HEK293 (cell line): ENCODE measurements around the gene PDE4D.

Experiments
- CTCF ChIA-PET: fragments of 350-600 bp; formaldehyde crosslinking; extraction: SDS; loops from one replicate; lab custom pipeline; 2021; ENCODE audit warnings: antibody characterized with exemption; lab: Yijun Ruan, JAX
- POLR2A ChIA-PET: fragments of 300-600 bp; formaldehyde crosslinking; extraction: SDS; loops from one replicate; lab custom pipeline; 2020; ENCODE audit warnings: antibody characterized with exemption, inconsistent platforms; lab: Yijun Ruan, JAX
- H3K27ac ChIP-seq: fragments of 200-500 bp; sonication (Bioruptor generic); 2 replicates; pipeline ENCODE4 v1.5.1; 2014; ENCODE audit warnings: low read depth, low read length, control low read depth, inconsistent platforms; ENCODE audit errors: extremely low read depth
- H3K36me3 ChIP-seq, 2 experiments: fragments of 200-500 bp in 1 of 2; sonication (Bioruptor generic) in 1 of 2; 1 replicate in 1 of 2; 2 replicates in 1 of 2; pipeline ENCODE4 v1.5.1; 2014 to 2017; ENCODE audit warnings: inconsistent platforms in 2 of 2, low read length in 2 of 2; ENCODE audit not compliant: control insufficient read depth in 2 of 2, insufficient read depth in 1 of 2
- H3K4me1 ChIP-seq: fragments of 200-500 bp; sonication (Bioruptor generic); 2 replicates; pipeline ENCODE4 v1.5.1; 2014; ENCODE audit warnings: mild to moderate bottlenecking, low read length, inconsistent platforms; ENCODE audit not compliant: control insufficient read depth, insufficient read depth
- H3K4me3 ChIP-seq: 2 replicates; pipeline ENCODE4 v1.5.1; 2011; ENCODE audit warnings: low read depth, mild to moderate bottlenecking, control low read depth, low read length, moderate library complexity
- H3K9me3 ChIP-seq: fragments of 200-500 bp; sonication (Bioruptor generic); 2 replicates; pipeline ENCODE4 v1.5.1; 2014; ENCODE audit warnings: low read depth, low read length, inconsistent platforms; ENCODE audit not compliant: control insufficient read depth, insufficient read depth
- ATF2 ChIP-seq: fragments of 450-650 bp; formaldehyde crosslinking; IDR thresholded peaks from 2 replicates; pipeline ENCODE4 v1.5.1; 2016; ENCODE audit warnings: missing biosample characterization, missing genetic modification characterization, low read depth
- BCL11A ChIP-seq: fragments of 450-650 bp; formaldehyde crosslinking; IDR thresholded peaks from 2 replicates; pipeline ENCODE4 v1.5.1; 2016; ENCODE audit warnings: low read depth, missing biosample characterization, missing genetic modification characterization
- GLI4 ChIP-seq: fragments of 450-650 bp; formaldehyde crosslinking; IDR thresholded peaks from 2 replicates; pipeline ENCODE4 v1.5.1; 2016; ENCODE audit warnings: missing biosample characterization, missing genetic modification characterization
- HOXC10 ChIP-seq: sonication (generic); formaldehyde crosslinking; IDR thresholded peaks from 2 replicates; pipeline ENCODE4 v1.8.1; 2023; ENCODE audit warnings: mild to moderate bottlenecking, missing genetic modification reagents
- HOXD13 ChIP-seq: sonication (generic); formaldehyde crosslinking; IDR thresholded peaks from 2 replicates; pipeline ENCODE4 v1.8.0; 2022; ENCODE audit warnings: missing genetic modification reagents, borderline replicate concordance
- KLF17 ChIP-seq: fragments of 450-650 bp; formaldehyde crosslinking; IDR thresholded peaks from 2 replicates; pipeline ENCODE4 v1.5.1; 2016; ENCODE audit warnings: missing biosample characterization, missing genetic modification characterization
- KLF9 ChIP-seq: fragments of 450-650 bp; formaldehyde crosslinking; IDR thresholded peaks from 2 replicates; pipeline ENCODE4 v1.5.1; 2016; ENCODE audit warnings: missing biosample characterization, missing genetic modification characterization, low read depth
- MYNN ChIP-seq: fragments of 450-650 bp; formaldehyde crosslinking; IDR thresholded peaks from 2 replicates; pipeline ENCODE4 v1.5.1; 2016; ENCODE audit warnings: missing biosample characterization, missing genetic modification characterization, borderline replicate concordance
- WT1 ChIP-seq: fragments of 450-650 bp; formaldehyde crosslinking; IDR thresholded peaks from 2 replicates; pipeline ENCODE4 v1.5.1; 2016; ENCODE audit warnings: missing biosample characterization, missing genetic modification characterization
- ZBTB1 ChIP-seq: fragments of 450-650 bp; formaldehyde crosslinking; IDR thresholded peaks from 2 replicates; pipeline ENCODE4 v1.5.1; 2016; ENCODE audit warnings: missing biosample characterization, missing genetic modification characterization
- ZBTB17 ChIP-seq: fragments of 450-650 bp; formaldehyde crosslinking; IDR thresholded peaks from 2 replicates; pipeline ENCODE4 v1.5.1; 2016; ENCODE audit warnings: missing biosample characterization, missing genetic modification characterization
- ZBTB49 ChIP-seq: fragments of 450-650 bp; formaldehyde crosslinking; IDR thresholded peaks from 2 replicates; pipeline ENCODE4 v1.5.1; 2016; ENCODE audit warnings: missing biosample characterization, missing genetic modification characterization, low read depth
- ZBTB7A ChIP-seq: fragments of 450-650 bp; formaldehyde crosslinking; IDR thresholded peaks from 2 replicates; pipeline ENCODE4 v1.5.1; 2016; ENCODE audit warnings: low read depth, missing biosample characterization, missing genetic modification characterization
- ZBTB8A ChIP-seq: fragments of 450-650 bp; formaldehyde crosslinking; IDR thresholded peaks from 2 replicates; pipeline ENCODE4 v1.5.1; 2016; ENCODE audit warnings: missing biosample characterization, missing genetic modification characterization
- ZNF112 ChIP-seq: fragments of 450-650 bp; formaldehyde crosslinking; IDR thresholded peaks from 2 replicates; pipeline ENCODE4 v1.5.0; 2017; ENCODE audit warnings: missing biosample characterization, missing genetic modification characterization
- ZNF114 ChIP-seq: fragments of 450-650 bp; formaldehyde crosslinking; IDR thresholded peaks from 2 replicates; pipeline ENCODE4 v1.5.0; 2017; ENCODE audit warnings: missing biosample characterization, missing genetic modification characterization
- ZNF16 ChIP-seq: fragments of 450-650 bp; formaldehyde crosslinking; IDR thresholded peaks from 2 replicates; pipeline ENCODE4 v1.5.1; 2016; ENCODE audit warnings: low read depth, missing biosample characterization, missing genetic modification characterization
- ZNF223 ChIP-seq: fragments of 450-650 bp; formaldehyde crosslinking; IDR thresholded peaks from 2 replicates; pipeline ENCODE4 v1.5.1; 2016; ENCODE audit warnings: missing biosample characterization, missing genetic modification characterization
- ZNF362 ChIP-seq: fragments of 450-650 bp; formaldehyde crosslinking; IDR thresholded peaks from 2 replicates; pipeline ENCODE4 v1.5.1; 2016; ENCODE audit warnings: missing biosample characterization, missing genetic modification characterization
- ZNF449 ChIP-seq: fragments of 450-650 bp; formaldehyde crosslinking; IDR thresholded peaks from 2 replicates; pipeline ENCODE4 v1.5.1; 2017; ENCODE audit warnings: missing biosample characterization, mild to moderate bottlenecking, missing genetic modification characterization, moderate library complexity
- ZNF555 ChIP-seq: fragments of 450-650 bp; formaldehyde crosslinking; conservative IDR thresholded peaks from 2 replicates; pipeline ENCODE4 v1.5.1; 2017; ENCODE audit warnings: missing biosample characterization, mild to moderate bottlenecking, missing genetic modification characterization, inconsistent platforms
- ZNF585B ChIP-seq: fragments of 450-650 bp; formaldehyde crosslinking; IDR thresholded peaks from 2 replicates; pipeline ENCODE4 v1.5.1; 2016; ENCODE audit warnings: missing biosample characterization, missing genetic modification characterization
- ZNF600 ChIP-seq: fragments of 450-650 bp; formaldehyde crosslinking; IDR thresholded peaks from 2 replicates; pipeline ENCODE4 v1.5.1; 2016; ENCODE audit warnings: missing biosample characterization, missing genetic modification characterization
- ZNF629 ChIP-seq: fragments of 450-650 bp; formaldehyde crosslinking; IDR thresholded peaks from 2 replicates; pipeline ENCODE4 v1.5.1; 2017; ENCODE audit warnings: missing biosample characterization, missing genetic modification characterization
- ZNF645 ChIP-seq: fragments of 450-650 bp; formaldehyde crosslinking; IDR thresholded peaks from 2 replicates; pipeline ENCODE4; 2016; ENCODE audit warnings: missing biosample characterization, missing genetic modification characterization
- ZNF660 ChIP-seq: fragments of 450-650 bp; IDR thresholded peaks from 2 replicates; pipeline ENCODE4 v1.5.1; 2018; ENCODE audit warnings: missing biosample characterization, mild to moderate bottlenecking, missing genetic modification characterization
- ZNF76 ChIP-seq: fragments of 450-650 bp; formaldehyde crosslinking; IDR thresholded peaks from 2 replicates; pipeline ENCODE4; 2016; ENCODE audit warnings: low read depth, missing biosample characterization, missing genetic modification characterization, borderline replicate concordance
- ZNF768 ChIP-seq: fragments of 450-650 bp; formaldehyde crosslinking; IDR thresholded peaks from 2 replicates; pipeline ENCODE4 v1.5.1; 2018; ENCODE audit warnings: missing biosample characterization, mild to moderate bottlenecking, missing genetic modification characterization
- ZNF777 ChIP-seq: fragments of 450-650 bp; formaldehyde crosslinking; IDR thresholded peaks from 2 replicates; pipeline ENCODE4 v1.5.1; 2017; ENCODE audit warnings: missing biosample characterization, missing genetic modification characterization, borderline replicate concordance

PDE4D gene

GRCh38 chr5:59126708-59127573 is 766.6 kb downstream of the PDE4D start:
- H3K4me1 ChIP-seq, result peaks cover 36% of the 10 kb centered on the region
- H3K27ac ChIP-seq, result peak overlapping the region; percentile 57; the same call in 1 of the 2 replicates
- no peaks in the 10 kb centered on the region for H3K36me3 ChIP-seq
- H3K4me3 ChIP-seq, result peak overlapping the region; percentile 11
- ChIA-PET POLR2A (interaction anchor here (1.7 kb wide), 1 partner anchor 11 kb away, joined by 5 read pairs; no protein-coding TSS in a partner anchor), CTCF (interaction anchor here (0.6 to 1.1 kb wide), 2 partner anchors 47 to 61 kb away, joined by 3 to 7 read pairs; no protein-coding TSS in a partner anchor)
- H3K9me3 ChIP-seq, result no peaks in the 10 kb centered on the region
- TF ChIP-seq HOXC10 (no peak), BCL11A (0 out of 2 replicates have a peak, but pooled peaks have one; percentile 41), ZBTB1 (tag by site-specific recombination) (0 out of 2 replicates have a peak, but pooled peaks have one; percentile 49), KLF9 (no peak), ZNF555 (tag by site-specific recombination) (no peak), ZNF768 (tag by site-specific recombination) (no peak), ZNF449 (tag by site-specific recombination) (no peak), ZNF660 (tag by site-specific recombination) (no peak), GLI4 (no peak), ATF2 (no peak), ZBTB49 (no peak), ZNF629 (tag by site-specific recombination) (0 out of 2 replicates have a peak, but pooled peaks have one; percentile 14), ZBTB17 (tag by site-specific recombination) (peak; percentile 71), ZNF112 (tag by site-specific recombination) (no peak), ZNF362 (tag by site-specific recombination) (no peak), ZNF16 (tag by site-specific recombination) (no peak), ZNF223 (tag by site-specific recombination) (no peak), MYNN (tag by site-specific recombination) (no peak), HOXD13 (CRISPR knock-in tag) (no peak), KLF17 (tag by site-specific recombination) (peak; percentile 84), ZNF585B (tag by site-specific recombination) (no peak), ZNF76 (tag by site-specific recombination) (no peak), ZNF777 (tag by site-specific recombination) (no peak), ZNF600 (tag by site-specific recombination) (peak; percentile 58), ZNF645 (tag by site-specific recombination) (no peak), ZBTB8A (tag by site-specific recombination) (no peak), ZNF114 (tag by site-specific recombination) (no peak), WT1 (tag by site-specific recombination) (peak; percentile 98), ZBTB7A (tag by site-specific recombination) (no peak)
